ENCODE data around the gene GLI3. TPM values are rescaled to one million over a fixed set of nuclear protein-coding genes. Genes with fewer than 3 reads are reported as not detected.

GLI3 gene
- total and polyA plus RNA-seq, 10 of the 15 experiments (the other 5 are each of a cell fraction or from before 2014, with no cell fraction given): 0.01 TPM; not detected in 8

- no peak for DNase-seq (ENCODE audit: low read depth, low spot score)
- no peak for TF ChIP-seq NBN (IDR thresholded peaks at IDR 0.05)
- no peak for TF ChIP-seq HCFC1 (IDR thresholded peaks at IDR 0.05; ENCODE audit: low read length)
- no peak for TF ChIP-seq RCOR1 (conservative IDR thresholded peaks at IDR 0.05; ENCODE audit: low read depth, low read length)
- no peak for TF ChIP-seq EZH2 (IDR thresholded peaks at IDR 0.05; ENCODE audit: borderline replicate concordance, control insufficient read depth, low read depth, low read length)
- no peak for TF ChIP-seq POLR2A (IDR thresholded peaks at IDR 0.05; ENCODE audit: low read depth, low read length)
- no peak for TF ChIP-seq ZNF217 (IDR thresholded peaks at IDR 0.05)
- TF ChIP-seq MYB (IDR thresholded peaks at IDR 0.05; ENCODE audit: borderline replicate concordance, low read depth, low read length): no peak
- TF ChIP-seq LARP7 (IDR thresholded peaks at IDR 0.05): no peak
- no peak for TF ChIP-seq YY1 (IDR thresholded peaks at IDR 0.05; ENCODE audit: low read depth, low read length)
- TF ChIP-seq FOXM1 (IDR thresholded peaks at IDR 0.05; ENCODE audit: low read depth, low read length): no peak
- TF ChIP-seq NFXL1 (IDR thresholded peaks at IDR 0.05; ENCODE audit: borderline replicate concordance): no peak
- ChIA-PET POLR2A (no interaction called here), SMC1A (ENCODE audit: uncharacterized antibody, unreplicated experiment) (no interaction called here), RAD21 (ENCODE audit: unreplicated experiment) (no interaction called here), CTCF (interaction anchor here (0.6 to 0.8 kb wide), 2 partner anchors 16 to 591 kb away, joined by 3 read pairs; no protein-coding TSS in a partner anchor)
- WGBS (ENCODE audit: insufficient coverage, insufficient replicate concordance, low lambda C conversion rate, missing lambda C conversion rate): 23% methylated on average over 6 of the region's 6 CpGs
- in situ Hi-C loops (cut with MboI): no loop called here
- BruUV-seq (replicated peaks): no TSS peak
- Histone ChIP-seq H3K9me3 (replicated peaks; ENCODE audit: control insufficient read depth, insufficient read depth, low read length) (no peaks in the 10 kb centered on the region), H3K4me2 (ENCODE audit: control insufficient read depth, insufficient read depth) (no peak overlapping the region), H3K9ac (ENCODE audit: control insufficient read depth, insufficient read depth, low read length) (no peak overlapping the region), H4K20me1 (ENCODE audit: control insufficient read depth, insufficient read depth) (no peaks in the 10 kb centered on the region), H3K27ac (ENCODE audit: control insufficient read depth, insufficient read depth) (no peak overlapping the region), H3K27me3 (replicated peaks in 1 of 2; ENCODE audit: control insufficient read depth in 2 of 2, insufficient read depth in 2 of 2, low read length in 1 of 2) (no peaks in the 10 kb centered on the region), H3K4me1 (ENCODE audit: control insufficient read depth, insufficient read depth, low read length) (no peaks in the 10 kb centered on the region), H3K4me3 (no peak overlapping the region), H2AFZ (ENCODE audit: control insufficient read depth, low read depth, low read length) (no peak overlapping the region), H3K79me2 (ENCODE audit: control insufficient read depth, insufficient read depth, low read length) (no peaks in the 10 kb centered on the region), H3K36me3 (ENCODE audit: control insufficient read depth in 2 of 2, insufficient read depth in 2 of 2, low read length in 1 of 2) (no peaks in the 10 kb centered on the region)
- intact Hi-C loops (cut with micrococcal nuclease; ENCODE audit: unreplicated experiment): no loop called here
- ATAC-seq: no peak
- no peak for FAIRE-seq
Observed at GRCh38 chr7:42138691-42139090, 98.3 kb downstream of the GLI3 start.

- WGBS (ENCODE audit: insufficient coverage, insufficient replicate concordance, low lambda C conversion rate, missing lambda C conversion rate): 0% methylated on average over 4 of the region's 4 CpGs
- no peak for ATAC-seq
- Histone ChIP-seq H3K27ac (ENCODE audit: control insufficient read depth, insufficient read depth) (no peak overlapping the region), H3K9me3 (replicated peaks; ENCODE audit: control insufficient read depth, insufficient read depth, low read length) (no peaks in the 10 kb centered on the region), H3K4me1 (ENCODE audit: control insufficient read depth, insufficient read depth, low read length) (no peaks in the 10 kb centered on the region), H3K27me3 (replicated peaks in 1 of 2; ENCODE audit: control insufficient read depth in 2 of 2, insufficient read depth in 2 of 2, low read length in 1 of 2) (no peaks in the 10 kb centered on the region), H3K36me3 (ENCODE audit: control insufficient read depth in 2 of 2, insufficient read depth in 2 of 2, low read length in 1 of 2) (no peaks in the 10 kb centered on the region), H2AFZ (ENCODE audit: control insufficient read depth, low read depth, low read length) (no peak overlapping the region), H4K20me1 (ENCODE audit: control insufficient read depth, insufficient read depth) (no peaks in the 10 kb centered on the region), H3K4me2 (ENCODE audit: control insufficient read depth, insufficient read depth) (no peak overlapping the region), H3K79me2 (ENCODE audit: control insufficient read depth, insufficient read depth, low read length) (no peaks in the 10 kb centered on the region), H3K9ac (ENCODE audit: control insufficient read depth, insufficient read depth, low read length) (no peak overlapping the region), H3K4me3 (no peak overlapping the region)
- in situ Hi-C loops (cut with MboI): no loop called here
- RAD21 ChIA-PET (ENCODE audit: unreplicated experiment): no interaction called here
- DNase-seq (ENCODE audit: low read depth, low spot score): no peak
- no peak for FAIRE-seq
- POLR2A ChIA-PET: no interaction called here
- BruUV-seq (replicated peaks): no TSS peak
- intact Hi-C loops (cut with micrococcal nuclease; ENCODE audit: unreplicated experiment): no loop called here
- SMC1A ChIA-PET (ENCODE audit: uncharacterized antibody, unreplicated experiment): no interaction called here
- CTCF ChIA-PET: no interaction called here
- no peak for TF ChIP-seq PRDM15 (CRISPR knock-in tag; IDR thresholded peaks at IDR 0.05)
- TF ChIP-seq MEF2A (IDR thresholded peaks at IDR 0.05; ENCODE audit: insufficient read depth, low read depth, low read length): no peak
- no peak for TF ChIP-seq E4F1 (IDR thresholded peaks at IDR 0.05; ENCODE audit: borderline replicate concordance, partially characterized antibody)
- no peak for TF ChIP-seq BMI1 (IDR thresholded peaks at IDR 0.05; ENCODE audit: borderline replicate concordance)
Observed at GRCh38 chr7:42137941-42138340, 99.1 kb downstream of the GLI3 start.

All from GM12878 (cell line).